HG03520 (cell line): ENCODE measurements around the gene BIRC7.
"Not testable (repeated sequence)": the region's sequence is repeated elsewhere in the genome, so short reads cannot be mapped to it uniquely, and the experiment has no call there.

Experiments used
- ATAC-seq: cut with Tn5 transposase; IDR thresholded peaks from one replicate; pipeline ENCODE4 v1.9.1; 2021; ENCODE audit warnings: mild to moderate bottlenecking, moderate library complexity; ENCODE audit not compliant: unreplicated experiment

The BIRC7 gene

GRCh38 chr20:63244468-63244867 is 8.8 kb downstream of the BIRC7 start:
- no peak for ATAC-seq

- ATAC-seq, result no peak
Observed at GRCh38 chr20:63246490-63247288, 11.0 kb downstream of the BIRC7 start.

- no peak for ATAC-seq
Observed at GRCh38 chr20:63247671-63248228, 12.0 kb downstream of the BIRC7 start.

GRCh38 chr20:63248835-63249591 is 13.3 kb downstream of the BIRC7 start:
- no peak for ATAC-seq

- ATAC-seq, result no peak
Observed at GRCh38 chr20:63249891-63250290, 14.2 kb downstream of the BIRC7 start.

GRCh38 chr20:63251350-63251749 is 15.6 kb downstream of the BIRC7 start:
- ATAC-seq, result not testable (repeated sequence)

GRCh38 chr20:63252284-63252711 is 16.6 kb downstream of the BIRC7 start:
- ATAC-seq, result no peak

GRCh38 chr20:63253065-63253437 is 17.3 kb downstream of the BIRC7 start:
- ATAC-seq, result no peak

- no peak for ATAC-seq
Observed at GRCh38 chr20:63253438-63254231, 17.9 kb downstream of the BIRC7 start.

GRCh38 chr20:63254232-63254605 is 18.5 kb downstream of the BIRC7 start, which contains the start of gene NKAIN4:
NKAIN4 (minus strand) TSS chr20:63254463; CDS start chr20:63254450, 13 bp downstream.
- no peak for ATAC-seq

- no peak for ATAC-seq
Observed at GRCh38 chr20:63254606-63255384, 19.1 kb downstream of the BIRC7 start.

- ATAC-seq, result no peak
Observed at GRCh38 chr20:63255931-63256704, 20.4 kb downstream of the BIRC7 start.

- no peak for ATAC-seq
Observed at GRCh38 chr20:63256954-63257353, 21.2 kb downstream of the BIRC7 start.

- ATAC-seq, result no peak
Observed at GRCh38 chr20:63257629-63258028, 21.9 kb downstream of the BIRC7 start.

- ATAC-seq, result no peak
Observed at GRCh38 chr20:63258781-63259180, 23.1 kb downstream of the BIRC7 start.

- ATAC-seq, result no peak
Observed at GRCh38 chr20:63259734-63260460, 24.2 kb downstream of the BIRC7 start.

- no peak for ATAC-seq
Observed at GRCh38 chr20:63260521-63260920, 24.8 kb downstream of the BIRC7 start.

- no peak for ATAC-seq
Observed at GRCh38 chr20:63261060-63261794, 25.5 kb downstream of the BIRC7 start.
